Neuronal stem cell (in vitro differentiated cells): ENCODE measurements around the gene FBXO17.
A peak's percentile ranks its signal among the peaks of the same experiment; 100 is the strongest.

Experiments
- DNase-seq: peaks from one replicate; pipeline ENCODE4 v3.0.0-alpha.2; 2013; ENCODE audit warnings: low spot score
- H2AFZ ChIP-seq: one replicate; pipeline ENCODE4 v1.6.1; 2013; ENCODE audit warnings: mild to moderate bottlenecking, low read length, inconsistent platforms
- H2AK5ac ChIP-seq: 2 replicates; pipeline ENCODE4 v1.6.1; 2013; ENCODE audit warnings: low read depth, mild to moderate bottlenecking, inconsistent platforms, low read length, moderate library complexity, mixed read lengths
- H2BK120ac ChIP-seq: 2 replicates; pipeline ENCODE4 v1.6.1; 2013; ENCODE audit warnings: low read depth, mild to moderate bottlenecking, inconsistent platforms, low read length, moderate library complexity, mixed read lengths
- H2BK12ac ChIP-seq: one replicate; pipeline ENCODE4 v1.6.1; 2013; ENCODE audit warnings: low read length, inconsistent platforms
- H2BK15ac ChIP-seq: 2 replicates; pipeline ENCODE4 v1.6.1; 2013; ENCODE audit warnings: mild to moderate bottlenecking, low read length, inconsistent platforms, mixed read lengths
- H2BK5ac ChIP-seq: one replicate; pipeline ENCODE4 v1.6.1; 2013; ENCODE audit warnings: inconsistent platforms, mild to moderate bottlenecking, low read length, moderate library complexity
- H3K14ac ChIP-seq: one replicate; pipeline ENCODE4 v1.6.1; 2013; ENCODE audit warnings: low read length, inconsistent platforms
- H3K18ac ChIP-seq: 2 replicates; pipeline ENCODE4 v1.6.1; 2013; ENCODE audit warnings: low read length, inconsistent platforms
- H3K23ac ChIP-seq: 2 replicates; pipeline ENCODE4 v1.6.1; 2013; ENCODE audit warnings: low read depth, mild to moderate bottlenecking, mixed read lengths, low read length, inconsistent platforms; ENCODE audit not compliant: poor library complexity
- H3K27ac ChIP-seq: replicated peaks from 3 replicates; pipeline ENCODE4 v1.5.1; 2013; ENCODE audit warnings: low read length, inconsistent platforms
- H3K27me3 ChIP-seq, 3 experiments: 2 replicates each; pipeline ENCODE4 v1.6.1; 2013; ENCODE audit warnings: low read length in 3 of 3, mild to moderate bottlenecking in 2 of 3, inconsistent platforms in 1 of 3, low read depth in 1 of 3, mixed read lengths in 1 of 3, moderate library complexity in 1 of 3; ENCODE audit not compliant: control insufficient read depth in 3 of 3, insufficient read depth in 3 of 3
- H3K36me3 ChIP-seq, 2 donors: replicated peaks in 1 of 2; 2 replicates each; pipeline ENCODE4 v1.6.1; 2013; ENCODE audit warnings: low read length in 2 of 2; ENCODE audit not compliant: control insufficient read depth in 2 of 2, insufficient read depth in 2 of 2
- H3K4ac ChIP-seq: 2 replicates; pipeline ENCODE4 v1.6.1; 2013; ENCODE audit warnings: inconsistent platforms, mild to moderate bottlenecking, low read length, moderate library complexity
- H3K4me1 ChIP-seq, 2 donors: 1 replicate in 1 of 2; 2 replicates in 1 of 2; pipeline ENCODE4 v1.6.1; 2013; ENCODE audit warnings: low read length in 2 of 2, low read depth in 1 of 2; ENCODE audit not compliant: control insufficient read depth in 2 of 2, insufficient read depth in 1 of 2
- H3K4me2 ChIP-seq: one replicate; pipeline ENCODE4 v1.6.1; 2013; ENCODE audit warnings: mild to moderate bottlenecking, low read length, inconsistent platforms; ENCODE audit not compliant: insufficient read depth, poor library complexity, severe bottlenecking
- H3K4me3 ChIP-seq, 2 donors: 2 replicates each; pipeline ENCODE4 v1.5.1; 2013; ENCODE audit warnings: low read length in 2 of 2, mild to moderate bottlenecking in 2 of 2, inconsistent platforms in 1 of 2, moderate library complexity in 1 of 2
- H3K79me1 ChIP-seq: one replicate; pipeline ENCODE4 v1.6.1; 2013; ENCODE audit warnings: low read depth, mild to moderate bottlenecking, inconsistent platforms, low read length, moderate library complexity
- H3K9ac ChIP-seq: one replicate; pipeline ENCODE4 v1.6.1; 2013; ENCODE audit warnings: mild to moderate bottlenecking, low read depth, low read length, inconsistent platforms; ENCODE audit not compliant: poor library complexity
- H3K9me3 ChIP-seq, 2 donors: replicated peaks in 1 of 2; 2 replicates each; pipeline versions ENCODE3 to v1.6.1; 2013; ENCODE audit warnings: low read length in 2 of 2, mild to moderate bottlenecking in 2 of 2, inconsistent platforms in 1 of 2, low read depth in 1 of 2, mixed read lengths in 1 of 2, moderate library complexity in 1 of 2; ENCODE audit not compliant: control insufficient read depth in 2 of 2, insufficient read depth in 1 of 2
- H4K8ac ChIP-seq: one replicate; pipeline ENCODE4 v1.6.1; 2013; ENCODE audit warnings: low read depth, mild to moderate bottlenecking, inconsistent platforms, low read length, moderate library complexity
- H4K91ac ChIP-seq: one replicate; pipeline ENCODE4 v1.6.1; 2013; ENCODE audit warnings: low read length, low read depth, mild to moderate bottlenecking, inconsistent platforms; ENCODE audit not compliant: poor library complexity
- WGBS, 2 donors: extraction: QIAGEN DNeasy Blood & Tissue Kit; methylation state at CpG; one replicate each; pipeline ENCODE4 v1.1.7; 2013; ENCODE audit warnings: missing lambda C conversion rate in 2 of 2, mixed read lengths in 1 of 2; ENCODE audit not compliant: insufficient read length in 2 of 2, insufficient replicate concordance in 1 of 2; ENCODE audit errors: extremely low coverage in 2 of 2; 5-methylcytosine and 5-hydroxymethylcytosine counted together

Gene FBXO17

DNA sequence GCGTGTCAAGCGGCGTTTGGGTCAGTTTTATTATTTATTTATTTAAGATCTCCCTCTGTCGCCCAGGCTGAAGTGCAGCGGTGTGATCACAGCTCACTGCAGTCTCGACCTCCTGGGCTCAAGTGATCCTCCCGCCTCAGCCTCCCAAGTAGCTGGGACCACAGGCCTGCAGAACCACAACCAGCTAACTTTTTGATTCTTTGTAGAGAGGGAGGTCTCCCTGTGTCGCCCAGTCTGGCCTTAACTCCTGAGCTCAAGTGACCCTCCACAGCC lies 44.1 kb downstream of the FBXO17 start:
- Histone ChIP-seq H3K36me3 (peaks cover 10 to 41% of the 10 kb centered on the region in 2 donors), H2BK120ac (no peak overlapping the region), H2BK15ac (no peak overlapping the region), H2BK12ac (no peak overlapping the region), H4K8ac (no peak overlapping the region), H3K23ac (no peak overlapping the region), H3K9ac (no peak overlapping the region), H3K27ac (no peak overlapping the region), H3K14ac (no peak overlapping the region), H4K91ac (no peak overlapping the region), H3K79me1 (peaks cover 7% of the 10 kb centered on the region), H3K4me2 (peak overlapping the region; percentile 74), H2AK5ac (no peak overlapping the region), H2BK5ac (no peak overlapping the region), H2AFZ (no peak overlapping the region), H3K9me3 (peaks cover 8 to 9% of the 10 kb centered on the region in 2 donors), H3K4me3 (peak overlapping the region; percentile 81 to 88), H3K18ac (no peak overlapping the region), H3K4ac (no peak overlapping the region), H3K27me3 (no peaks in the 10 kb centered on the region), H3K4me1 (peaks cover 2 to 6% of the 10 kb centered on the region in 2 donors)
- no peak for DNase-seq
- no CpG with 5 or more reads among the region's 8 CpGs for WGBS, 2 donors

DNA sequence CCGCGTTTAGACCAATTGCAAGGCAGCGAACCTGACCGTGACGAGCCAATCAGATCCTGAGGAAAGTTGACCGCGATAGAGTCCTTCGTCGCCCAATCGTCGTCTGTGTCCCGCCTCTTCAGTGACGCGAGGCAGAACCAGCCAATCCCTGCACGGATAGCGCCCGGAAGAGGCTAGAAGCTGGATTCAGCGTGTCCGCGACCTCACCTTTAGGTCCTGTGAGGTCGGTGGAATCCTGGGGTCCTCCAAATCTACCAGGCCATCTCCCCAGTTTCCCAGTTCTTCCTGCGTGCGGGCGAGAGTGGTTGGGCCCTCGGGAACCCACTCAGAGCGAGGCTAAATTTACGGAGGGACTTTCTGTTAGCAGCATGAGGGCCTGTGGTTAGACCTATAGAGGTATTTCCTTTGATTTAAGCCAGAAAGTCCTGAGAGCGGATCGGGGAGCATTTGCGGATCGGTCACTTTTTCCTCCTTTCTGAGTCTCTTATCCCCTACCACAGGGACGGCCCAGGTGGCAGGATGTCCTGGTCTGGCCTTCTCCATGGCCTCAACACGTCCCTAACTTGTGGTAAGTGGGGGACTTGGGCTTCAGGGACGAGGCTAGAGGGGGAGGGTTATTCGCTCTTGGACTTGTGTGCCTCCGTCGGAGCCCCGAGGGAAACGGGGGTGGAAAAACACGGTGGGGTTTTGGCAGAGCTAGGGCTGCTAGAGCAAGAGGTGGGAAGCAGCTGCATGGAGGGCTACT lies 44.6 kb downstream of the FBXO17 start, which contains the start of gene MRPS12:
Gene MRPS12 (plus strand): TSS at position 169 of the 745 bp plus-strand sequence. CDS start 351 bp downstream, at position 520.
- Histone ChIP-seq H3K14ac (peak within 1 kb of the TSS; percentile 12), H2BK120ac (no peak within 1 kb of the TSS), H4K8ac (no peak within 1 kb of the TSS), H3K4me3 (peak within 1 kb of the TSS; percentile 81 to 90), H3K36me3 (peaks cover 13 to 45% of the 10 kb centered on the region in 2 donors), H2BK12ac (no peak within 1 kb of the TSS), H2AFZ (peak within 1 kb of the TSS; percentile 95), H3K9me3 (peaks cover 8 to 9% of the 10 kb centered on the region in 2 donors), H2BK15ac (no peak within 1 kb of the TSS), H3K18ac (peak within 1 kb of the TSS; percentile 92), H3K4ac (no peak within 1 kb of the TSS), H3K27me3 (no peaks in the 10 kb centered on the region), H4K91ac (no peak within 1 kb of the TSS), H3K4me1 (peaks cover 2 to 6% of the 10 kb centered on the region in 2 donors), H3K9ac (peak within 1 kb of the TSS; percentile 95), H3K23ac (peak within 1 kb of the TSS; percentile 86), H3K4me2 (peak within 1 kb of the TSS; percentile 83), H3K27ac (peak within 1 kb of the TSS; percentile 76), H3K79me1 (peaks cover 7% of the 10 kb centered on the region), H2AK5ac (peak within 1 kb of the TSS; percentile 8), H2BK5ac (no peak within 1 kb of the TSS)
- DNase-seq, result peak; percentile 99
- WGBS, 2 donors, result no CpG with 5 or more reads among the region's 40 CpGs

DNA sequence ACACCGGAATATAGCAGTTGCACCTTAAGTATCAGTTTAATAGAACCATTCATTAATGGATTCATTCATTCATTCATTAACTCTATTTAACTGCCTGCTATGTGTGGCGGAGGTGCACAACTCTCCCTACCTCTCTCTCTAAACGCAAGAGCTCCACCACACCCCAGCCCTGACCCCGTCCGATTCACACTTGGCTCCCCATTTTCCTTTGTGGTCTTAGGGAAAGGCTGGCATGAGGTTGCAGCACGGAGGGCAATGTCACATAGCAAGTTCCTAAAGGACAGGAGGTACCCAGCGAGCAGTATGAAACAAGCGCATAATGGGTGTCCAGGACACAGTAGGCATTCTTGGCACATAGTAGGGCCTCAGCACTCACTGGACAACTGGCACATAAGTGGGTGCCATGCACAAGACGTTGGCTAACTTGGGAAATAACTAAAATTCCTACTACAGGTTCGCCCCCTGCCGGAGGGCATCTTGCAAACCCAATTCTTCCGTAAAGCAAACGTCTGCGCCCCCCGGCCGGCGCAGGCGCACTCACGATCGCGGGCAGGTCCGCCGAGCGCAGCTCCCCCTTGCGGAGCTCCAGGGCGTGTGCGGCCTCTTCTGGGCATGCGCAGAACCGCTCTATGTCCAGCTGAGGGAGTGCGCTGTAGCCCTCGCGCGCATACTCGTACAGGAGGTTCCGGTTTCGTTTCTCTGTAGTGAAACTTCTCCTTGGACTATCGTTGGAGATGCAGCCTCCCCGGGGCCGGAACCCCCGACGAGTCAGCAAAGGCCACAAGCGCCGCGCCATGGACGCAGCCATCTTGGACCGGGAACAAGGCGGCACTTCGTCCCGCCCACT lies 45.4 kb downstream of the FBXO17 start, which contains the start of gene SARS2:
Gene SARS2 (minus strand): TSS at position 835 of the 847 bp plus-strand sequence. CDS start 27 bp downstream, at position 808.
- H3K79me1 ChIP-seq, result peaks cover 7% of the 10 kb centered on the region
- WGBS, 2 donors, result no CpG with 5 or more reads among the region's 49 CpGs
- H3K27ac ChIP-seq, result peak within 1 kb of the TSS; percentile 76
- H2AFZ ChIP-seq, result peak within 1 kb of the TSS; percentile 95
- H2BK12ac ChIP-seq, result no peak within 1 kb of the TSS
- H3K36me3 ChIP-seq, result peaks cover 18 to 52% of the 10 kb centered on the region in 2 donors
- no peaks in the 10 kb centered on the region for H3K27me3 ChIP-seq
- H2BK5ac ChIP-seq, result no peak within 1 kb of the TSS
- H3K18ac ChIP-seq, result peak within 1 kb of the TSS; percentile 92
- no peak within 1 kb of the TSS for H3K4ac ChIP-seq
- DNase-seq, result peak; percentile 97
- H3K9me3 ChIP-seq, result peaks cover 6 to 8% of the 10 kb centered on the region in 2 donors
- peaks cover 2 to 6% of the 10 kb centered on the region in 2 donors for H3K4me1 ChIP-seq
- H2BK15ac ChIP-seq, result no peak within 1 kb of the TSS
- no peak within 1 kb of the TSS for H4K8ac ChIP-seq
- H3K9ac ChIP-seq, result peak within 1 kb of the TSS; percentile 95
- H3K23ac ChIP-seq, result peak within 1 kb of the TSS; percentile 86
- H3K4me3 ChIP-seq, result peak within 1 kb of the TSS; percentile 81 to 90
- peak within 1 kb of the TSS; percentile 12 for H3K14ac ChIP-seq
- H2AK5ac ChIP-seq, result peak within 1 kb of the TSS; percentile 8
- no peak within 1 kb of the TSS for H4K91ac ChIP-seq
- H3K4me2 ChIP-seq, result peak within 1 kb of the TSS; percentile 83
- H2BK120ac ChIP-seq, result no peak within 1 kb of the TSS
